GM12892 (cell line): ENCODE results near the gene BPIFB2.

ENCODE experiments used
- DNase-seq: peaks from one replicate; pipeline ENCODE4 v3.0.0; 2011; ENCODE audit not compliant: insufficient read length
- FAIRE-seq: peaks from 2 replicates; lab custom pipeline; 2011; peaks lifted over from hg19 to GRCh38; lab: Jason Lieb, UNC
- POLR2A ChIP-seq: IDR thresholded peaks from 2 replicates; pipeline ENCODE4 v1.6.1; 2011; ENCODE audit warnings: low read depth, low read length, control low read depth
- POLR2AphosphoS5 ChIP-seq: IDR thresholded peaks from 2 replicates; pipeline ENCODE4 v1.6.1; 2011; ENCODE audit warnings: low read depth, low read length, control low read depth
- TAF1 ChIP-seq: IDR thresholded peaks from 2 replicates; pipeline ENCODE4 v1.6.1; 2011; ENCODE audit warnings: low read depth, mild to moderate bottlenecking, control low read depth, low read length, borderline replicate concordance

BPIFB2 gene

DNA sequence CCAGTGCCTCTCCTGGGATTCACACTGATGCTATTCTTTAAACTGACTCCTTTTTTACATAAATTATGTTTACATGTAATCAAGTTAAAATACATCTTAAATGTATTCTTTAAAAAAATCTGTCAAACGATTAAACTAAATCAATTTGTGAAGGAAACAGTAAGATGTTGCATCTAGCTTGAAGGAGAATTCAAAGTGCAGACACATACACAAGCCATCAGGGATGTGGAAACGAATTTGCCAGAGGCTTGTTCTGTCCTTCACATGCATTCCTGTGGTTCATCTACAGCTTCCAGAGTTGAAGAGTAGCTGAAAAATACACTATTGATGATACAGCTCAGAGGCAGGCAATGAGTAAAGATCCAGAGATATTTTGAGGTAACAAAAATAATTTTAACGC lies 38.9 kb downstream of the BPIFB2 start:
- no peak for TF ChIP-seq POLR2A
- no peak for TF ChIP-seq TAF1
- no peak for TF ChIP-seq POLR2AphosphoS5
- DNase-seq, result no peak
- no peak for FAIRE-seq

- TF ChIP-seq POLR2A (no peak), TAF1 (no peak), POLR2AphosphoS5 (no peak)
- FAIRE-seq (no peak), DNase-seq (no peak)
Measured at GRCh38 chr20:33051333-33051732, 43.8 kb downstream of the BPIFB2 start.

DNA sequence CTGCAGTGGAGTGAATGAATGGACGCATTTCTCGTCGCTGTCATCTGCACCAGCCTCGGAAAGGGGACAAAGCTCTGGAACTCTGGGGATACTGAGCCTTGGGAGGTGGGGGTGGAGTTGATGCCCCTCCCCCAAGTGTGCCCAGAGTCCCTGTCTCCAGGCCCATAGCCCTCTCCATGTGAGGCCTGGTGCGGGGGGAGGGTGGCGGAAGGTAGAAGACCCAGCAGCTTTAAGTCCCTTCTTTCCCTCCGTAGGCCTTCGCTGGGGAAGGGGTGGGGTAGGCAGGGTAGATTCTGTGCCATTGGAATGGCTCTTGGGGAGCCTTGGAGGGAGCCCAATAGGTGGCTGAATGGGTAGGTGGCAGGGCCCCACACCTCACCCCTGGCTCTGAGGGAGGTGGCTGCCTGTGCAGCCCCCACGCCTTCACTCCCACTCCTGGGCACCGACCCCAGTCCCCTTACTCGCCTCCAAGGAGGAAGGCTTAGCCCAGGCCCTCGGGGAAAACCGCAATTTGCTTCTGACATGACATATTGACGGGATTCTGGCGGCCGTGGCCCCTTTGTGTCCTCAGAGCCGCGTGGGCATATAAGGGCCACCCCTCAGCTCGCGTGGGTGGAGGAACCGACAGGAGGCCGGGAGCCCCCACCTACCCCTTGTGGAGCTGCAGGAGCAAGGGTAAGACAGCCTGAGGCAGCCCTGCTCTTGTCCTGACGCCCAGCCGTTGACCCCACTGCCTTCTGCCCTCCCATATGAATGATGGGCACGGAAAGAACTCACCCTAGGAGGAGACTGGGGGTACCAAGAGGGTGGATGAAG lies 46.0 kb downstream of the BPIFB2 start, which contains the start of gene BPIFB3:
BPIFB3 (plus strand) TSS at position 613 of the 816 bp plus-strand sequence. CDS start 1,533 bp downstream, outside the sequence.
- DNase-seq, result no peak
- FAIRE-seq, result no peak
- TF ChIP-seq POLR2AphosphoS5 (no peak), POLR2A (no peak), TAF1 (no peak)

GRCh38 chr20:33054381-33054780 lies 46.9 kb downstream of the BPIFB2 start:
- no peak for DNase-seq
- FAIRE-seq, result no peak
- TF ChIP-seq POLR2AphosphoS5 (no peak), TAF1 (no peak), POLR2A (no peak)

DNA sequence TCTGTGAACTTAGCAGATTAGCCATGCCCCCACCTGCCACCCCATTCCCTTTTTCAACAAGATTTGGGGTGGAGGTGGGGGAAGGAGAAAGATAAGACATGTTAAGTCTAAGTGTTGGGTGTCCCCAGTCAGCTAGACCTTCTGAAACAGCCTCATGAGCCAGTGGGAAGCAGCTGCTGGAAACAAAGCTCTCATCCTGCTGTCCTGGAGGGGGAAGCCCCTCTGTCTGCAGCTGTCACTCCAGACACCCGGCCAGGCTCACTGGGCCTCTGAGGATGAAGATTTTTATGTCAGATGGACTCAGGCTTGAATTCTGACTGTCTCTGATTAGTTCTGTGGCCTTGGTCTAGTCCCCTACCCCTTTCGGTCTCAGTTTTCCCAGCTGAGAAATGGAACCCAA lies 47.3 kb downstream of the BPIFB2 start:
- TF ChIP-seq POLR2A, result no peak
- TF ChIP-seq POLR2AphosphoS5, result no peak
- TF ChIP-seq TAF1, result no peak
- FAIRE-seq, result no peak
- no peak for DNase-seq

DNA sequence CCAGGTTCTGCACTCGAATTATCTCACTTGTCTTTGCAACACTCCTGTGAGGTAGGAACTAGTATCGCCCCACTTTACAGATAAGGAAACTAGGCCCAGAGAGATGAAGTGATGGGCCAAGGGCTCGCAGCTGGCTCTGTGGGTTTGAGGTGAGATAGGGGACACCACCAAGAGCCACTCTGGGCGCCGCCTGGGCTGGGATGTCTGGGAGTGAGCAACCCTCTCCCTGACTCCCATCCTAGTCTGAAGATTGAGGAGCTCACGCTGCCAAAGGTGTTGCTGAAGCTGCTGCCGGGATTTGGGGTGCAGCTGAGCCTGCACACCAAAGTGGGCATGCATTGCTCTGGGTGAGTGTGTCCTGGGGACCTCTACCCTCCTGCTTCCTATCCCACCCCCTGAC lies 51.6 kb downstream of the BPIFB2 start:
- DNase-seq (no peak), FAIRE-seq (no peak)
- TF ChIP-seq TAF1, result no peak
- TF ChIP-seq POLR2A, result no peak
- no peak for TF ChIP-seq POLR2AphosphoS5

DNA sequence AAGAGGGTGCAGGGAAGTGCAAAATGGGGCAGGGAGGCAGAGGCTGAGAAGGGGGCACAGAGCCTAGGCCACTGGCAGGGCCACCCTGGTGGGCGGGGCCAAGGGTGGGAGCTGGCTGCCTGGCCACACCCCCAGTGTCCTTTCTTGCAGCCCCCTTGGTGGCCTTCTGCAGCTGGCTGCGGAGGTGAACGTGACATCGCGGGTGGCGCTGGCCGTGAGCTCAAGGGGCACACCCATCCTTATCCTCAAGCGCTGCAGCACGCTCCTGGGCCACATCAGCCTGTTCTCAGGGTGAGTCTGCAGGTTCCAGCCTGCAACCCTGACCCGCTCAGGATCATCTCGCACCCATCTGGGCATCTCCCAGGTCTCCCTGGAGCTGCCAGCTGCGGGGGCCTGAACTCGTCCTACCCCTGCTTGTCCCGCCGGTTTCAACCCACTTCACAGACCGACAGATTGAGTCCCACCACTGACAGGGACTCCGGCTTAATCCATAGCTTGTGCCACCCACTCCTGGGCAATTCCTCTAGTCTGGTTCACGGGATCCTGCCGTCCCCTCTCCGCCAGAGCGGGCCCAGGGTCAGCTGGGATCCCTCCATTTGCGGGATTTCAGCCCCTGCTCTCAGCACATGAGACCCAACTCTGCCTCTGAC lies 52.4 kb downstream of the BPIFB2 start:
- FAIRE-seq, result no peak
- DNase-seq, result no peak
- TF ChIP-seq POLR2A (no peak), TAF1 (no peak), POLR2AphosphoS5 (no peak)

DNA sequence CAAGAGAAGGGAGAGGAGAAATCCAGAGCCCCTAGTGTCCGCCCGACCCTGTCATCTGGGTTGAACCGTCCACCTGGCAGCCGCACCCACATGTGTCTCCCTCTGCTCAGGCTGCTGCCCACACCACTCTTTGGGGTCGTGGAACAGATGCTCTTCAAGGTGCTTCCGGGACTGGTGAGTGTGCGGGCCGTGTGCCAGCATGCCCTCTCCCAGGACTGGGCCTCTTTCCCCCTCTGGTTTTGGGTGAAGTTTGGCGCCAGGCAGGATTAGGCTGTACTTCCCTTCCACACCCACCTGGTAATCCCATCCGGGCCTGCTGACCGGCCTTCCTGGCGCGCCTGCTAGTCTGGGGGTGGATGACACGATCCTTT lies 54.1 kb downstream of the BPIFB2 start:
- DNase-seq, result no peak
- no peak for FAIRE-seq
- TF ChIP-seq POLR2AphosphoS5 (no peak), TAF1 (no peak), POLR2A (no peak)

- no peak for DNase-seq
- TF ChIP-seq POLR2AphosphoS5, result no peak
- TF ChIP-seq POLR2A, result no peak
- no peak for TF ChIP-seq TAF1
- no peak for FAIRE-seq
Measured at GRCh38 chr20:33062105-33062824, 54.8 kb downstream of the BPIFB2 start.

DNA sequence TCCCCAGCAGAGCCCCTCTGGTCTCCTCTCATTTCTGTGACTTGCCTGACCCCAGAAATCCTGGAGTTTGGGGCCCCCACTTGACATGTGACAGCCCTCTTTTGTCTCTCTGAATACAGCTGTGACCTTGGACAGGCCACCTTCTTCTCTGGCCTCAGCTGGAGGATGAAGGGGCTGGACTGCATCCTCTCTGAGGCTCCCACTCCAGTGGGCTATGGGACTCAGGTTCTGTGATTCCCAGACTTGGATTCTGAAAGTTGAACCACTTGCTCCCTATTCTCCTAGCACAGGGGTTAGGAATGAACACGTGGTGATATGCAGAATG lies 55.3 kb downstream of the BPIFB2 start:
- no peak for TF ChIP-seq TAF1
- no peak for TF ChIP-seq POLR2A
- no peak for TF ChIP-seq POLR2AphosphoS5
- DNase-seq (no peak), FAIRE-seq (no peak)

DNA sequence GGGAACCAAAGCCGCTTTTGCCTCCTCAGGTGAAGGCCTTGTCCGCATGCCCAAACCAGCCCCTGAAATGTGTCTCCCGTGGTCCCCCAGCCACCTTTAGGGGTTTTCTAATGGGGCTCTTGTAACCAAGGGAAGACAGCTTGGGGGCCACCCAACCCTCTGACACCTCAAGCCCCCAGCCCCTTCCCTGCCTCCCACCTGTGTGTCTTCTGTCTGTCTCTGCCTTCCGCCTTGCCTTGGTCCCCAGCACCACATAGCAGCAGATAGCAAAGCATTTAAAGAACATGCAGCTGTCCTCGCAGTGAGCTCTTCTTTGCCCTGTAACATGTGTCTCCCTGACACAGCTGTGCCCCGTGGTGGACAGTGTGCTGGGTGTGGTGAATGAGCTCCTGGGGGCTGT lies 55.8 kb downstream of the BPIFB2 start:
- DNase-seq, result no peak
- FAIRE-seq, result no peak
- no peak for TF ChIP-seq POLR2AphosphoS5
- TF ChIP-seq TAF1, result no peak
- no peak for TF ChIP-seq POLR2A
